ENCODE results near the gene AFAP1L1. TPM values are rescaled to one million over a fixed set of nuclear protein-coding genes. Genes with fewer than 3 reads are reported as not detected.

Gene AFAP1L1
- total and polyA plus RNA-seq, 2 of the 13 experiments (the other 11 are each of a cell fraction or from before 2014, with no cell fraction given) = 0.38 to 1.0 TPM

DNA sequence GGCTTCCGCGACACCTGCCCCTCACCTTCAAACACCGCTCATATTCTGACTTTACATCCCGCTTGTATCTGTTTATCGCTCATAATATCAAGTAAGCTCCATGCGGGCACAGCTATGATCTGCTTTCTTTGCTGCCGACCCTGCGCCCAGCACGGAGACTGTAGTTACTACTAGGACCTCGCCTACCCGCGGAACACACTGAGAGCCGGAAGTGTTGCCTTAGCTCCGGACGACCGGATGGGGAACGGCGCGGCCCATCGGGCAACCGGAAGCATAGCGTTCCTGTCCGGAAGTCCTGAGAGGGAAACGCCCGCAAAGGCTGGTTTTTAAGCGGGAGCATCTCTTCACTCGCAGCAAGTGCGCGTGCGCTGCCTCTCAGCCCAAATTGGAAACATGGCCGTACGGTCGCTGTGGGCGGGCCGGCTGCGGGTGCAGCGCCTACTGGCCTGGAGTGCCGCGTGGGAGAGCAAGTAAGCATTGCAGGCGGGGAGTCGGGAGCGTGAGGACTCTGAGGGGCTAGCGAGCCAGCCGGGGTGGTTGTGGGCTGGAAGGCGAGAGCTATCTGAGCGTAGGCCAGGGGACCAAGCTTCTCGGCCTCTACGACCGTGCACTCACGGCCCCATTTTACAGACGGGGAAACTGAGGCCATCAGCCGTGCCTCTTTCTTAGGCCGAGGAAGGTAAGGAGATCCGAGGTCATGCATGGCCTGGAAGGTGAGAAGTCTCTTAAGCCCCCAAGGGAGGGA, 73.7 kb downstream of the AFAP1L1 start, which contains the start of gene GRPEL2 (continued):
- TF ChIP-seq, protein P1, sequence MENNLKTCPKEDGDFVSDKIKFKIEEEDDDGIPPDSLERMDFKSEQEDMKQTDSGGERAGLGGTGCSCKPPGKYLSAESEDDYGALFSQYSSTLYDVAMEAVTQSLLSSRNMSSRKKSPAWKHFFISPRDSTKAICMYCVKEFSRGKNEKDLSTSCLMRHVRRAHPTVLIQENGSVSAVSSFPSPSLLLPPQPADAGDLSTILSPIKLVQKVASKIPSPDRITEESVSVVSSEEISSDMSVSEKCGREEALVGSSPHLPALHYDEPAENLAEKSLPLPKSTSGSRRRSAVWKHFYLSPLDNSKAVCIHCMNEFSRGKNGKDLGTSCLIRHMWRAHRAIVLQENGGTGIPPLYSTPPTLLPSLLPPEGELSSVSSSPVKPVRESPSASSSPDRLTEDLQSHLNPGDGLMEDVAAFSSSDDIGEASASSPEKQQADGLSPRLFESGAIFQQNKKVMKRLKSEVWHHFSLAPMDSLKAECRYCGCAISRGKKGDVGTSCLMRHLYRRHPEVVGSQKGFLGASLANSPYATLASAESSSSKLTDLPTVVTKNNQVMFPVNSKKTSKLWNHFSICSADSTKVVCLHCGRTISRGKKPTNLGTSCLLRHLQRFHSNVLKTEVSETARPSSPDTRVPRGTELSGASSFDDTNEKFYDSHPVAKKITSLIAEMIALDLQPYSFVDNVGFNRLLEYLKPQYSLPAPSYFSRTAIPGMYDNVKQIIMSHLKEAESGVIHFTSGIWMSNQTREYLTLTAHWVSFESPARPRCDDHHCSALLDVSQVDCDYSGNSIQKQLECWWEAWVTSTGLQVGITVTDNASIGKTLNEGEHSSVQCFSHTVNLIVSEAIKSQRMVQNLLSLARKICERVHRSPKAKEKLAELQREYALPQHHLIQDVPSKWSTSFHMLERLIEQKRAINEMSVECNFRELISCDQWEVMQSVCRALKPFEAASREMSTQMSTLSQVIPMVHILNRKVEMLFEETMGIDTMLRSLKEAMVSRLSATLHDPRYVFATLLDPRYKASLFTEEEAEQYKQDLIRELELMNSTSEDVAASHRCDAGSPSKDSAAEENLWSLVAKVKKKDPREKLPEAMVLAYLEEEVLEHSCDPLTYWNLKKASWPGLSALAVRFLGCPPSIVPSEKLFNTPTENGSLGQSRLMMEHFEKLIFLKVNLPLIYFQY (CRISPR knock-in tag; IDR thresholded peaks at IDR 0.05; ENCODE audit: borderline replicate concordance) = peak; percentile 81
- peak; percentile 99 for TF ChIP-seq KAT8 (CRISPR knock-in tag; IDR thresholded peaks at IDR 0.05)
- peak; percentile 83; the same call in 1 of the 2 replicates for TF ChIP-seq ZNF224 (CRISPR knock-in tag; IDR thresholded peaks at IDR 0.05)
- 0 out of 2 replicates have a peak, but pooled peaks have one; percentile 65 for TF ChIP-seq MXD3 (CRISPR knock-in tag; IDR thresholded peaks at IDR 0.05)
- TF ChIP-seq SOX5 (CRISPR knock-in tag; IDR thresholded peaks at IDR 0.05; ENCODE audit: borderline replicate concordance) = peak; percentile 44; the same call in 1 of the 2 replicates
- 0 out of 2 replicates have a peak, but pooled peaks have one; percentile 74 for TF ChIP-seq ZNF572 (CRISPR knock-in tag; IDR thresholded peaks at IDR 0.05)
- no peak for TF ChIP-seq ATM (IDR thresholded peaks at IDR 0.05; ENCODE audit: borderline replicate concordance)
- peak; percentile 100 for TF ChIP-seq ZNF629 (CRISPR knock-in tag; conservative IDR thresholded peaks at IDR 0.05)
- TF ChIP-seq POLR2A (IDR thresholded peaks at IDR 0.05; ENCODE audit: insufficient read depth in 1 of 2, low read depth in 2 of 2, low read length in 2 of 2) = peak; percentile 78 to 90; a peak in 3 of 4 replicates
- TF ChIP-seq ZNF674 (CRISPR knock-in tag; IDR thresholded peaks at IDR 0.05; ENCODE audit: low read depth) = no peak
- 0 out of 2 replicates have a peak, but pooled peaks have one; percentile 42 for TF ChIP-seq GLI4 (CRISPR knock-in tag; IDR thresholded peaks at IDR 0.05; ENCODE audit: borderline replicate concordance)
- TF ChIP-seq, protein P2, sequence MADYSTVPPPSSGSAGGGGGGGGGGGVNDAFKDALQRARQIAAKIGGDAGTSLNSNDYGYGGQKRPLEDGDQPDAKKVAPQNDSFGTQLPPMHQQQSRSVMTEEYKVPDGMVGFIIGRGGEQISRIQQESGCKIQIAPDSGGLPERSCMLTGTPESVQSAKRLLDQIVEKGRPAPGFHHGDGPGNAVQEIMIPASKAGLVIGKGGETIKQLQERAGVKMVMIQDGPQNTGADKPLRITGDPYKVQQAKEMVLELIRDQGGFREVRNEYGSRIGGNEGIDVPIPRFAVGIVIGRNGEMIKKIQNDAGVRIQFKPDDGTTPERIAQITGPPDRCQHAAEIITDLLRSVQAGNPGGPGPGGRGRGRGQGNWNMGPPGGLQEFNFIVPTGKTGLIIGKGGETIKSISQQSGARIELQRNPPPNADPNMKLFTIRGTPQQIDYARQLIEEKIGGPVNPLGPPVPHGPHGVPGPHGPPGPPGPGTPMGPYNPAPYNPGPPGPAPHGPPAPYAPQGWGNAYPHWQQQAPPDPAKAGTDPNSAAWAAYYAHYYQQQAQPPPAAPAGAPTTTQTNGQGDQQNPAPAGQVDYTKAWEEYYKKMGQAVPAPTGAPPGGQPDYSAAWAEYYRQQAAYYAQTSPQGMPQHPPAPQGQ (CRISPR knock-in tag; IDR thresholded peaks at IDR 0.05; ENCODE audit: borderline replicate concordance) = no peak
- TF ChIP-seq JUND (CRISPR knock-in tag; IDR thresholded peaks at IDR 0.05) = peak; percentile 65; the same call in 1 of the 2 replicates
- no peak for TF ChIP-seq ZNF766 (CRISPR knock-in tag; IDR thresholded peaks at IDR 0.05; ENCODE audit: borderline replicate concordance)
- peak; percentile 95 for TF ChIP-seq YEATS2 (CRISPR knock-in tag; IDR thresholded peaks at IDR 0.05; ENCODE audit: borderline replicate concordance)
- TF ChIP-seq THAP8 (CRISPR knock-in tag; IDR thresholded peaks at IDR 0.05; ENCODE audit: borderline replicate concordance) = peak; percentile 19; the same call in 1 of the 2 replicates
- TF ChIP-seq RCOR2 (CRISPR knock-in tag; IDR thresholded peaks at IDR 0.05) = peak; percentile 67; the same call in 1 of the 2 replicates
- TF ChIP-seq ZNF264 (CRISPR knock-in tag; IDR thresholded peaks at IDR 0.05) = peak; percentile 82

Measured in HepG2 (cell line).